SK-N-SH (cell line): ENCODE data around the gene PDE9A.

Source experiments
- MXI1 ChIP-seq: IDR thresholded peaks from 2 replicates; pipeline ENCODE4 v1.6.1; 2012; ENCODE audit warnings: mild to moderate bottlenecking, low read depth, low read length, improper control_type of control experiment
- POLR2AphosphoS5 ChIP-seq: IDR thresholded peaks from 2 replicates; pipeline ENCODE4 v1.6.1; 2012; ENCODE audit warnings: low read depth, low read length
- SMC3 ChIP-seq: IDR thresholded peaks from 2 replicates; pipeline ENCODE4 v1.6.1; 2012; ENCODE audit warnings: low read depth, low read length, improper control_type of control experiment
- TEAD4 ChIP-seq: IDR thresholded peaks from 2 replicates; pipeline ENCODE4 v1.4.0; 2012; ENCODE audit warnings: mild to moderate bottlenecking, borderline replicate concordance; ENCODE audit not compliant: insufficient read depth
- TF ChIP-seq, protein P1 (sequence below): fragments of 200-600 bp; sonication (generic); IDR thresholded peaks from 2 replicates; pipeline ENCODE4 v1.6.1; 2017; ENCODE audit warnings: antibody characterized with exemption, mild to moderate bottlenecking, moderate library complexity

DNA sequence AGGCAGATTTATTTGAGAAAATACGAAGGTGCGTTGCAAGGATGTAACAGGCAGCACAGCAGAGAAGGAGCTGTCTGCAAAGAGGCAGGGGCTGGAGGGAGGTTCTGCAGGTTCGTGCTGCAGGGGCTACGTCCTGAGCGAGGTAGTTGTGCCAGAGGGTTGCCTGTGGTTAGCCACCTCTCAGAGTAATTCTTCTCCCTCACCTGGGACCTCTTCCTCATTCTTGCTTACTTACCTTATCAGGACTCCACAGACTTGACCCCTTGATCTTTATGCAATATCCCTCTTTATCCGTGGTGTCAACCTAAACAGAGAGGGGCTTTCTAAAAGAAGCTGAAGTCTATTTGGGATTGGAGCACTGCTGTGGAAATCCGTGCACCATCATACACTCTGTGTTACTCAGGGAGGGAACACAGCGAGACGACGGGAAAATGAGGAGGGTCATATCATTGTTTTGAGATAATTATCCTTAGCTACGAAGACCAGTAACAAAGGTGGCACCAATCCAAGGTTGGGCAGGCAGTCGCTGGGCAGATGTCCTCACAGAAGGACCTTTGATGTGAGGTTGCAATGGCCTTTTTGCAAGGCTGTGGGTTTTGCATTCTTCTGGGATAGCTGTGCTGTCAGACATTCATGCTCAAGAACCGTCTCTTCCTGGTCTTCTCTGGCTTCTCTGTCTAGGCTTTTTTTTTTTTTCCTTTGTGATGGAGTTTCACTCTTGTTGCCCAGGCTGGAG lies 143.1 kb downstream of the PDE9A start:
- TF ChIP-seq POLR2AphosphoS5 = no peak
- TF ChIP-seq, protein P1, sequence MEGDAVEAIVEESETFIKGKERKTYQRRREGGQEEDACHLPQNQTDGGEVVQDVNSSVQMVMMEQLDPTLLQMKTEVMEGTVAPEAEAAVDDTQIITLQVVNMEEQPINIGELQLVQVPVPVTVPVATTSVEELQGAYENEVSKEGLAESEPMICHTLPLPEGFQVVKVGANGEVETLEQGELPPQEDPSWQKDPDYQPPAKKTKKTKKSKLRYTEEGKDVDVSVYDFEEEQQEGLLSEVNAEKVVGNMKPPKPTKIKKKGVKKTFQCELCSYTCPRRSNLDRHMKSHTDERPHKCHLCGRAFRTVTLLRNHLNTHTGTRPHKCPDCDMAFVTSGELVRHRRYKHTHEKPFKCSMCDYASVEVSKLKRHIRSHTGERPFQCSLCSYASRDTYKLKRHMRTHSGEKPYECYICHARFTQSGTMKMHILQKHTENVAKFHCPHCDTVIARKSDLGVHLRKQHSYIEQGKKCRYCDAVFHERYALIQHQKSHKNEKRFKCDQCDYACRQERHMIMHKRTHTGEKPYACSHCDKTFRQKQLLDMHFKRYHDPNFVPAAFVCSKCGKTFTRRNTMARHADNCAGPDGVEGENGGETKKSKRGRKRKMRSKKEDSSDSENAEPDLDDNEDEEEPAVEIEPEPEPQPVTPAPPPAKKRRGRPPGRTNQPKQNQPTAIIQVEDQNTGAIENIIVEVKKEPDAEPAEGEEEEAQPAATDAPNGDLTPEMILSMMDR = no peak
- TF ChIP-seq TEAD4 = no peak
- no peak for TF ChIP-seq MXI1
- no peak for TF ChIP-seq SMC3
